Suprapubic skin (tissue), 4 donors: ENCODE results near the gene ADAM33.

Experiments
- CTCF ChIP-seq, 2 donors: fragments of 200-600 bp in 1 of 2; fragments of 450-650 bp in 1 of 2; sonication (generic) in 1 of 2; IDR thresholded peaks; one replicate each; pipeline ENCODE4 v1.5.1; 2016 to 2019; ENCODE audit warnings: antibody characterized with exemption in 2 of 2, mild to moderate bottlenecking in 1 of 2, moderate library complexity in 1 of 2
- POLR2A ChIP-seq, 2 donors: fragments of 450-650 bp; IDR thresholded peaks; one replicate each; pipeline ENCODE4 v1.6.1; 2017; ENCODE audit warnings: antibody characterized with exemption in 2 of 2, mild to moderate bottlenecking in 2 of 2, moderate library complexity in 2 of 2
- POLR2AphosphoS5 ChIP-seq, 3 donors: sonication (generic); formaldehyde crosslinking; IDR thresholded peaks; one replicate each; pipeline ENCODE4 v1.6.1; 2017; ENCODE audit warnings: antibody characterized with exemption in 3 of 3

- TF ChIP-seq CTCF (IDR thresholded peaks at IDR 0.05) (no peak), POLR2A (IDR thresholded peaks at IDR 0.05) (no peak), POLR2AphosphoS5 (IDR thresholded peaks at IDR 0.05) (no peak)
Observed at GRCh38 chr20:3663858-3664257, 18.0 kb downstream of the ADAM33 start.
